Effector memory CD8-positive, alpha-beta T cell (primary cell): ENCODE data around the gene MBD5.
A peak's percentile ranks its signal among the peaks of the same experiment; 100 is the strongest.
"Not testable (repeated sequence)": the region's sequence is repeated elsewhere in the genome, so short reads cannot be mapped to it uniquely, and the experiment has no call there.

ENCODE experiments used
- ATAC-seq: fragments of 150-1000 bp; cut with Tn5 transposase; replicated peaks from 2 replicates; pipeline ENCODE4 v1.10.0; 2021; ENCODE audit warnings: mild to moderate bottlenecking, moderate library complexity
- DNase-seq, 3 experiments: peaks; one replicate each; pipeline ENCODE4 v3.0.0; 2021
- H3K27ac Mint-ChIP-seq, 2 donors: one replicate each; pipeline ENCODE4 v1.8.0; 2022; ENCODE audit warnings: mild to moderate bottlenecking in 2 of 2, mixed read lengths in 2 of 2, moderate library complexity in 2 of 2
- H3K27me3 Mint-ChIP-seq, 2 donors: one replicate each; pipeline ENCODE4 v1.8.0; 2022; ENCODE audit warnings: mixed read lengths in 2 of 2
- H3K36me3 Mint-ChIP-seq: one replicate; pipeline ENCODE4 v1.8.0; 2022; ENCODE audit warnings: mild to moderate bottlenecking, moderate library complexity, mixed read lengths; ENCODE audit not compliant: insufficient read depth
- H3K4me1 Mint-ChIP-seq, 2 donors: one replicate each; pipeline ENCODE4 v1.8.0; 2022; ENCODE audit warnings: low read depth in 2 of 2, mixed read lengths in 2 of 2
- H3K4me3 Mint-ChIP-seq, 2 donors: one replicate each; pipeline ENCODE4 v1.8.0; 2022; ENCODE audit warnings: mild to moderate bottlenecking in 2 of 2, mixed read lengths in 2 of 2, moderate library complexity in 2 of 2
- H3K9me3 Mint-ChIP-seq, 2 donors: one replicate each; pipeline ENCODE4 v1.8.0; 2022; ENCODE audit warnings: mixed read lengths in 2 of 2
- total RNA-seq, 9 experiments: gene quantifications; one replicate each; lab custom pipeline; 2026; lab: John Stamatoyannopoulos, UW

The MBD5 gene
- 6.9 to 94.8 (median 30.2) reads per million in 9 experiments for total RNA-seq

GRCh38 chr2:148021059-148021861 lies at the start of gene MBD5:
Gene MBD5, plus strand, starts transcription at chr2:148021091.
- Mint-ChIP-seq H3K36me3 (peaks cover 11% of the 10 kb centered on the region), H3K27me3 (no peaks in the 10 kb centered on the region), H3K27ac (peak within 1 kb of the TSS; percentile 92 to 93), H3K9me3 (no peaks in the 10 kb centered on the region), H3K4me1 (peaks cover 36 to 55% of the 10 kb centered on the region in 2 donors), H3K4me3 (peak within 1 kb of the TSS; percentile 90 to 94)
- DNase-seq (peak in 2 of 3 experiments; percentile 54 to 59), ATAC-seq (peak; percentile 63)

- H3K27ac Mint-ChIP-seq, result no peak overlapping the region
- ATAC-seq, result no peak
Observed at GRCh38 chr2:147976102-147976501, 44.8 kb upstream of the MBD5 start.

GRCh38 chr2:147977679-147978078 lies 43.2 kb upstream of the MBD5 start:
- Mint-ChIP-seq H3K27me3 (no peaks in the 10 kb centered on the region), H3K36me3 (peaks cover 4% of the 10 kb centered on the region), H3K9me3 (no peaks in the 10 kb centered on the region), H3K4me3 (no peak overlapping the region), H3K27ac (no peak overlapping the region), H3K4me1 (peaks cover 11 to 31% of the 10 kb centered on the region in 2 donors)
- ATAC-seq (no peak), DNase-seq (no peak)

More at GRCh38 chr2:147976102-147976501, 44.8 kb upstream of the MBD5 start:
- Mint-ChIP-seq H3K4me3 (no peak overlapping the region), H3K4me1 (peaks cover 10 to 23% of the 10 kb centered on the region in 2 donors), H3K9me3 (no peaks in the 10 kb centered on the region), H3K27me3 (no peaks in the 10 kb centered on the region), H3K36me3 (peaks cover 9% of the 10 kb centered on the region)
- no peak for DNase-seq

DNA sequence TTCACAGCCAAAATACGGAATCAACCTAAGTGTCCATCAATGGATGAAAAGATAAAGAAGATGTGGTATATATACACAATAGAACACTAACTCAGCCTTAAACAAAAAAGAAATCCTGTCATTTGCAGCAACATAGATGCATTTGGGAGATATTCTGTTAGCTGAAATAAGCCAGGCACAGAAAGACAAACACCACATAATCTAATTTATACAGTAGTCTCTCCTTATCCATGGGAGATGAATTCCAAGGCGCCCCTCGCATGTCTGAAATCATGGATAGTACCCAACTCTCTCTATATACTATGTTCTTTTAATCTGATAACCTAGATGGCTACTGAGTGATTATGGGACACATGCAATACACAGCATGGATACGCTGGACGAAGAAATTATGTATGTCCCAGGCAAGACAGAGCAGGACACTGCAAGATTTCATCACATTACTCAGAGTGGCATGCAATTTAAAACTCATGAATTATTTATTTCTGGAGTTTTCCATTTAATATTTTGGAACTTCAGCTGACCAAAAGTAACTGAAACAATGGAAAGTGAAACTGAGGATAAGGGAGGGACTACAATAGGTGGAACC lies 39.9 kb upstream of the MBD5 start:
- H3K27me3 Mint-ChIP-seq, result no peaks in the 10 kb centered on the region
- no peak for DNase-seq

GRCh38 chr2:147989102-147989501 lies 31.8 kb upstream of the MBD5 start:
- Mint-ChIP-seq H3K9me3 (no peaks in the 10 kb centered on the region), H3K27me3 (no peaks in the 10 kb centered on the region), H3K36me3 (peaks cover 10% of the 10 kb centered on the region), H3K27ac (no peak overlapping the region), H3K4me3 (no peak overlapping the region), H3K4me1 (peaks cover 10 to 35% of the 10 kb centered on the region in 2 donors)
- ATAC-seq (no peak), DNase-seq (no peak)

More for the DNA sequence above, 39.9 kb upstream of the MBD5 start:
- no peak overlapping the region for H3K4me3 Mint-ChIP-seq
- H3K36me3 Mint-ChIP-seq, result peaks cover 4% of the 10 kb centered on the region
- peaks cover 26 to 60% of the 10 kb centered on the region in 2 donors for H3K4me1 Mint-ChIP-seq
- H3K27ac Mint-ChIP-seq, result no peak overlapping the region
- H3K9me3 Mint-ChIP-seq, result no peaks in the 10 kb centered on the region
- ATAC-seq, result no peak

GRCh38 chr2:147989809-147990403 lies 31.0 kb upstream of the MBD5 start:
- H3K4me1 Mint-ChIP-seq, result peaks cover 9 to 34% of the 10 kb centered on the region in 2 donors
- H3K27ac Mint-ChIP-seq, result no peak overlapping the region
- no peak overlapping the region for H3K4me3 Mint-ChIP-seq
- no peaks in the 10 kb centered on the region for H3K9me3 Mint-ChIP-seq
- peak; percentile 12 to 42 (median 29) for DNase-seq
- H3K27me3 Mint-ChIP-seq, result no peaks in the 10 kb centered on the region
- peak; percentile 80 for ATAC-seq
- peaks cover 10% of the 10 kb centered on the region for H3K36me3 Mint-ChIP-seq

DNA sequence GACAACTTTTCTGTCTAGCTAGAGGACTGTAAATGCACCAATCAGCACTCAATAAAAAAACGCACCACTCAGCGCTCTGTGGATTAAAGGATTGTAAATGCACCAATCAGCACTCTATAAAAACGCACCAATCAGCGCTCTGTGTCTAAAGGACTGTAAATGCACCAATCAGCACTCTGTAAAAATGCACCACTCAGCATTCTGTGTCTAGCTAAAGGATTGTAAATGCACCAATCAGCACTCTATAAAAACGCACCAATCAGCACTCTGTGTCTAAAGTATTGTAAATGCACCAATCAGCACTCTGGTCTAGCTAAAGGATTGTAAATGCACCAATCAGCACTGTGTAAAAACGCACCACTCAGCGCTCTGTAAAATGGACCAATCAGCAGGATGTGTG lies 25.9 kb upstream of the MBD5 start:
- not testable (repeated sequence) for ATAC-seq, H3K4me3 Mint-ChIP-seq, H3K27ac Mint-ChIP-seq, H3K27me3 Mint-ChIP-seq, DNase-seq, H3K9me3 Mint-ChIP-seq
- peaks cover 18 to 37% of the 10 kb centered on the region in 2 donors for H3K4me1 Mint-ChIP-seq
- H3K36me3 Mint-ChIP-seq, result peaks cover 12% of the 10 kb centered on the region

GRCh38 chr2:147996828-147997227 lies 24.1 kb upstream of the MBD5 start:
- Mint-ChIP-seq H3K27me3 (no peaks in the 10 kb centered on the region), H3K36me3 (peaks cover 8% of the 10 kb centered on the region), H3K27ac (no peak overlapping the region), H3K4me1 (peaks cover 23 to 48% of the 10 kb centered on the region in 2 donors), H3K4me3 (no peak overlapping the region), H3K9me3 (no peaks in the 10 kb centered on the region)
- ATAC-seq, result no peak
- DNase-seq, result no peak

DNA sequence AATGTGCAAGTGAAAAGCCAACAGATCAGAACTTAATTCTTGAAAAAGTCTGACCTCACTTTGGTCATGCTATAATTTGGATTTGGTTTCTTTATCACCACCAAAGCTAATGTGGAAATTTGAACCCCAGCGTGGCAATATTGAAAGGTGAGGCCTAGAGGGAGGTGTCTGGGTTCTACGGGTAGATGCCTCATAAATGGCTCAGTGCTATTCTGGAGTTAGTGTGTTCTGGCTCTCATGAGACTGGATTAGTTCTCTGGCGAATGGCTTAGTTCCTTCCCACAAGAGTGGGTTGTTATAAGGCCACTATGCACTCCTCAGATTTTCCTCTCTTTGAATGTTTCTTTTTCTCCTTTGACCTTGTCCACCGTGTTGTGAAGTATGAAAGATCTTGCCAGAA lies 22.7 kb upstream of the MBD5 start:
- ATAC-seq (no peak), DNase-seq (no peak)
- Mint-ChIP-seq H3K4me1 (peaks cover 20 to 56% of the 10 kb centered on the region in 2 donors), H3K27ac (peak overlapping the region in 1 of 2 donors; percentile 85), H3K4me3 (no peak overlapping the region), H3K27me3 (no peaks in the 10 kb centered on the region), H3K36me3 (peaks cover 8% of the 10 kb centered on the region), H3K9me3 (peaks cover 7 to 9% of the 10 kb centered on the region in 2 donors)

DNA sequence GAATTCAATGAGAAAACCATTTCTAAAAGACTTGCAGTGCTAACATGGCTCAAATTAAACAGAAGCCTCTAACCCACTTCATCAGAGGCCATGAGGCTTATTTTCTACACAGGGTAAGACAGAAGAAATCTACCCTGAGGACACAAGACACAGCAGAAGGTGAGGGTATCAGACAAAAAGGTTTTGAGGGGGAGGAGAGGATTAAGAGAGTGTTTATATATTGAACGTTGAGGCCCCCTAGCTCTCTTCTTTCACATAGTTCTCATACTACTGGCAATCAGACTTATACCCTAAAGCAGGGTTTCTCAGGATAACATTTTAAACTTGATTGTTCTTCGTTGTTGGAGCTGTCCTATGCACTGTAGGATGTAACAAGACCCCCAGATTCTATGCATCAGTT lies 21.8 kb upstream of the MBD5 start:
- no peaks in the 10 kb centered on the region for H3K27me3 Mint-ChIP-seq
- no peak overlapping the region for H3K4me3 Mint-ChIP-seq
- H3K36me3 Mint-ChIP-seq, result peaks cover 8% of the 10 kb centered on the region
- peaks cover 25 to 63% of the 10 kb centered on the region in 2 donors for H3K4me1 Mint-ChIP-seq
- ATAC-seq (no peak), DNase-seq (no peak)
- H3K27ac Mint-ChIP-seq, result peak overlapping the region in 1 of 2 donors; percentile 85
- peaks cover 7 to 9% of the 10 kb centered on the region in 2 donors for H3K9me3 Mint-ChIP-seq

DNA sequence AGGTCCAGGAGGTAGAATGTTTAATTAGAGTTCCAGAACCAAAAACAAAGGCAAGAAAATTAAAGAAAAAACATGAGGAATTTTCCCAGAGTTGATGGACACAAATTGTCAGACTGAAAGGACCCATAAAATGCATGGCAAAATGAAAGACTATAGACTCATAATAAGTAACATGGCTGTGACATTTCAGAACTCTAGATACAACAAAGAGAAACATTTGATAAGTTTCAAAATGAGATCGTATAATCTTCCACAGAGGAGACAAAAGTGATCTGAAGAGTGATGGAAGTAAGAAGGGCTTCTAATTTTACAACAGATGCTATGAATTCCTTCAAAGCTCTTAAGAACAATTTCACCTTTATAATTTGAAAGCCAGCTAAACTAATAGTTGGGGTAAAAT lies 20.8 kb upstream of the MBD5 start:
- Mint-ChIP-seq H3K27ac (no peak overlapping the region), H3K4me1 (peaks cover 27 to 67% of the 10 kb centered on the region in 2 donors), H3K9me3 (peaks cover 7 to 9% of the 10 kb centered on the region in 2 donors), H3K27me3 (no peaks in the 10 kb centered on the region), H3K4me3 (no peak overlapping the region), H3K36me3 (peaks cover 9% of the 10 kb centered on the region)
- no peak for DNase-seq
- ATAC-seq, result no peak

DNA sequence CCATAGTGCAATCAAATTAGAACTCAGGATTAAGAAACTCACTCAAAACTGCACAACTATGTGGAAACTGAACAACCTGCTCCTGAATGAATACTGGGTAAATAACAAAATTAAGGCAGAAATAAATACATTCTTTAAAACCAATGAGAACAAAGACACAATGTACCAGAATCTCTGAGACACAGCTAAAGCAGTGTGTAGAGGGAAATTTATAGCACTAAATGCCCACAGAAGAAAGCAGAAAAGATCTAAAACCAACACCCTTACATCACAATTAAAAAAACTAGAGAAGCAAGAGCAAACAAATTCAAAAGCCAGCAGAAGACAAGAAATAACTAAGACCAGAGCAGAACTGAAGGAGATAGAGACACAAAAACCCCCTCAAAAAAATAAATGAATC lies 18.5 kb upstream of the MBD5 start:
- peaks cover 23 to 69% of the 10 kb centered on the region in 2 donors for H3K4me1 Mint-ChIP-seq
- H3K4me3 Mint-ChIP-seq, H3K36me3 Mint-ChIP-seq, H3K27me3 Mint-ChIP-seq, ATAC-seq, DNase-seq, H3K9me3 Mint-ChIP-seq: not testable (repeated sequence)
- H3K27ac Mint-ChIP-seq, result peak overlapping the region in 1 of 2 donors; percentile 12

GRCh38 chr2:148006249-148007007 lies 14.5 kb upstream of the MBD5 start:
- Mint-ChIP-seq H3K27ac (no peak overlapping the region), H3K4me3 (no peak overlapping the region), H3K4me1 (peaks cover 19 to 70% of the 10 kb centered on the region in 2 donors), H3K36me3 (peaks cover 2% of the 10 kb centered on the region), H3K27me3 (no peaks in the 10 kb centered on the region), H3K9me3 (peaks cover 7 to 9% of the 10 kb centered on the region in 2 donors)
- no peak for DNase-seq
- no peak for ATAC-seq
